VCaP (cell line): ENCODE results near the gene DNASE1L3.
"Not testable (repeated sequence)": the region's sequence is repeated elsewhere in the genome, so short reads cannot be mapped to it uniquely, and the experiment has no call there.

Source experiments
- H3K27ac ChIP-seq: fragments of 450-650 bp; 2 replicates; pipeline ENCODE4 v1.5.1; 2017
- CTCF ChIP-seq: fragments of 450-650 bp; conservative IDR thresholded peaks from 2 replicates; pipeline ENCODE4 v1.5.1; 2017; ENCODE audit warnings: mild to moderate bottlenecking, moderate library complexity

Gene DNASE1L3

DNA sequence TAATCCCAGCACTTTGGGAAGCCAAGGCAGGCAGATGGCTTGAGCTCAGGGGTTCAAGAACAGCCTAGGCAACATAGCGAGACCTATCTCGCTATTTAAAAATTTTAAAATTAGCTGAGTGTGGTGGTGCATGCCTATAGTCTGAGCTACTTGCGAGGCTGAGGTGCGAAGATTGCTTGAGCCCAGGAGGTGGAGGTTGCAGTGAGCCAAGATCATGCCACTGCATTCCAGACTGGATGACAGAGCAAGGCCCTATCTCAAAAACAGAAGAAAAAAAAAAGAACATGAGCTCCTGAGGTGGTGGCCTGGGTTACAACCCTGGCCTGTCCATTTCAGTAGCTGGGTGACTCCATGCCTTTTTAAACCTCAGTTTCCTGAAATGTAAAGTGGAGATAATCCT is 7.2 kb downstream of the DNASE1L3 start:
- H3K27ac ChIP-seq = no peak overlapping the region
- TF ChIP-seq CTCF = no peak

DNA sequence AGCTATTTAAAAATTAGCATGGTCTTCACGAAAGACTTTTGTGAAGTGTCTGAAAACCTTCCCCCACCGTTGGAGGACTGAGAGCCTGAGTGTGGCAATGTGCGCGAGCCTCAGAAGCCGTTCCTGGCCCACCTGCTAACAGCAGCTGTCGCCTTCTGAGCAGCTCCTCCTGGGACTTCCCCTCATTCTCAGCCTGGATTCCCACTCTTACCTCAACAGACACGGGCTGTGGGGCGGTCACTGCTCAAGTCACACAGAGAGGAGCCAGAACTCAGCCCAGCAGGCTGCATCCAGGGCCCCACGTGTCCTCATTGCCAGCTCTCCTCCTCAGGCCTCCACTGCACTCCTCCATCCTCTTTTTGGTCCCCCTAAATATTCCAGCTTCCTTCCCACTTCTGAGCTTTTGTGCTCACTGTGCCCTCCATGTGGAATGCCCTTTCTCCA is 7.8 kb downstream of the DNASE1L3 start:
- no peak for TF ChIP-seq CTCF
- H3K27ac ChIP-seq = no peak overlapping the region

GRCh38 chr3:58201451-58201850 is 9.3 kb downstream of the DNASE1L3 start:
- not testable (repeated sequence) for H3K27ac ChIP-seq

GRCh38 chr3:58200846-58201355 is 9.9 kb downstream of the DNASE1L3 start:
- TF ChIP-seq CTCF = no peak
- no peak overlapping the region for H3K27ac ChIP-seq

GRCh38 chr3:58200121-58200709 is 10.6 kb downstream of the DNASE1L3 start:
- no peak overlapping the region for H3K27ac ChIP-seq
- TF ChIP-seq CTCF = no peak

- TF ChIP-seq CTCF = no peak
- H3K27ac ChIP-seq = no peak overlapping the region
These were observed 12.0 kb downstream of the DNASE1L3 start for GRCh38 chr3:58198804-58199203.

- TF ChIP-seq CTCF = no peak
- no peak overlapping the region for H3K27ac ChIP-seq
These were observed 12.4 kb downstream of the DNASE1L3 start for GRCh38 chr3:58198362-58198761.

DNA sequence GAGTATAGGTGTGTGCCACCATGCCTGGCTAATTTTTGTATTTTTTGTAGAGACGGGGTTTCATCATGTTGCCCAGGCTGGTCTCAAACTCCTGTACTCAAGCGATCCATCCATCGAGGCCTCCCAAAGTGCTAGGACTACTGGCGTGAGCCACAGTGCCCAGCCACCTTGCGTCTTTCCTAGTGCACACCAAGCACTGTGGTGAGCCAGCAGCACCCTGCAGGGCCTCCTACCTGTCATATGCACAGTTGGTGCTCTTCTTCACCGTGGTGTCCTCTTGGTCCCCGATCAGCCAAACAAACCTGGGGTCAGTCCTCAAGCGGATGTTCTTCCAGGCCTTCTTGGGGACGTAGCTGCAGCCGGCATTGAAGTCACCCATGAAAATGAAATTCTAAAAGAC is 13.2 kb downstream of the DNASE1L3 start:
- no peak overlapping the region for H3K27ac ChIP-seq
- TF ChIP-seq CTCF = no peak
